Measurements from ENCODE around the gene PLEKHH2.

DNA sequence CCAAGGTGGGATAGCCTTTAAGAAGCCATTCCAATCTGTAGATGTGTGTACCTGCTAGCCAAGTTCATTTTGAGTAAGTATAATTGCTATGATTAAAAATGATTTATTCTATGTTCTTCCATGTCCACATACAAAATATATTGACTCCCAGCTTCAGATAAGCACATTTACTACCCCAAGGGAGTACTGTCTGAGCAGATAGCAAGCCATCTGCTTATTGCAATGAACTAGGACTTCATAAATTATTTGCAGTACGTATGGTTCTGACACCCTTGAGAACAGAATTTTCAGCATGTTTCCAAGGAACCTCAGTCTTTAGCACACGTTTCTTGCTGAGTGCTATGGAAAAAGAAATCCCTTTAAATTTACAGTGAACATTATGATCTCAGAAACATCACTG lies 173.4 kb downstream of the PLEKHH2 start:
- TF ChIP-seq, protein P1, sequence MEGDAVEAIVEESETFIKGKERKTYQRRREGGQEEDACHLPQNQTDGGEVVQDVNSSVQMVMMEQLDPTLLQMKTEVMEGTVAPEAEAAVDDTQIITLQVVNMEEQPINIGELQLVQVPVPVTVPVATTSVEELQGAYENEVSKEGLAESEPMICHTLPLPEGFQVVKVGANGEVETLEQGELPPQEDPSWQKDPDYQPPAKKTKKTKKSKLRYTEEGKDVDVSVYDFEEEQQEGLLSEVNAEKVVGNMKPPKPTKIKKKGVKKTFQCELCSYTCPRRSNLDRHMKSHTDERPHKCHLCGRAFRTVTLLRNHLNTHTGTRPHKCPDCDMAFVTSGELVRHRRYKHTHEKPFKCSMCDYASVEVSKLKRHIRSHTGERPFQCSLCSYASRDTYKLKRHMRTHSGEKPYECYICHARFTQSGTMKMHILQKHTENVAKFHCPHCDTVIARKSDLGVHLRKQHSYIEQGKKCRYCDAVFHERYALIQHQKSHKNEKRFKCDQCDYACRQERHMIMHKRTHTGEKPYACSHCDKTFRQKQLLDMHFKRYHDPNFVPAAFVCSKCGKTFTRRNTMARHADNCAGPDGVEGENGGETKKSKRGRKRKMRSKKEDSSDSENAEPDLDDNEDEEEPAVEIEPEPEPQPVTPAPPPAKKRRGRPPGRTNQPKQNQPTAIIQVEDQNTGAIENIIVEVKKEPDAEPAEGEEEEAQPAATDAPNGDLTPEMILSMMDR (IDR thresholded peaks at IDR 0.05) = no peak
- TF ChIP-seq EP300 (IDR thresholded peaks at IDR 0.05) = no peak
